Neuronal stem cell (in vitro differentiated cells): Measurements from ENCODE around the gene CPSF4L.

Source experiments
- DNase-seq: peaks from one replicate; pipeline ENCODE4 v3.0.0-alpha.2; 2013; ENCODE audit warnings: low spot score
- H2AFZ ChIP-seq: one replicate; pipeline ENCODE4 v1.6.1; 2013; ENCODE audit warnings: mild to moderate bottlenecking, low read length, inconsistent platforms
- H2AK5ac ChIP-seq: 2 replicates; pipeline ENCODE4 v1.6.1; 2013; ENCODE audit warnings: low read depth, mild to moderate bottlenecking, inconsistent platforms, low read length, moderate library complexity, mixed read lengths
- H2BK120ac ChIP-seq: 2 replicates; pipeline ENCODE4 v1.6.1; 2013; ENCODE audit warnings: low read depth, mild to moderate bottlenecking, inconsistent platforms, low read length, moderate library complexity, mixed read lengths
- H2BK12ac ChIP-seq: one replicate; pipeline ENCODE4 v1.6.1; 2013; ENCODE audit warnings: low read length, inconsistent platforms
- H2BK15ac ChIP-seq: 2 replicates; pipeline ENCODE4 v1.6.1; 2013; ENCODE audit warnings: mild to moderate bottlenecking, low read length, inconsistent platforms, mixed read lengths
- H2BK5ac ChIP-seq: one replicate; pipeline ENCODE4 v1.6.1; 2013; ENCODE audit warnings: inconsistent platforms, mild to moderate bottlenecking, low read length, moderate library complexity
- H3K14ac ChIP-seq: one replicate; pipeline ENCODE4 v1.6.1; 2013; ENCODE audit warnings: low read length, inconsistent platforms
- H3K18ac ChIP-seq: 2 replicates; pipeline ENCODE4 v1.6.1; 2013; ENCODE audit warnings: low read length, inconsistent platforms
- H3K23ac ChIP-seq: 2 replicates; pipeline ENCODE4 v1.6.1; 2013; ENCODE audit warnings: low read depth, mild to moderate bottlenecking, mixed read lengths, low read length, inconsistent platforms; ENCODE audit not compliant: poor library complexity
- H3K27ac ChIP-seq: replicated peaks from 3 replicates; pipeline ENCODE4 v1.5.1; 2013; ENCODE audit warnings: low read length, inconsistent platforms
- H3K27me3 ChIP-seq, 3 experiments: 2 replicates each; pipeline ENCODE4 v1.6.1; 2013; ENCODE audit warnings: low read length in 3 of 3, mild to moderate bottlenecking in 2 of 3, inconsistent platforms in 1 of 3, low read depth in 1 of 3, mixed read lengths in 1 of 3, moderate library complexity in 1 of 3; ENCODE audit not compliant: control insufficient read depth in 3 of 3, insufficient read depth in 3 of 3
- H3K36me3 ChIP-seq, 2 donors: replicated peaks in 1 of 2; 2 replicates each; pipeline ENCODE4 v1.6.1; 2013; ENCODE audit warnings: low read length in 2 of 2; ENCODE audit not compliant: control insufficient read depth in 2 of 2, insufficient read depth in 2 of 2
- H3K4ac ChIP-seq: 2 replicates; pipeline ENCODE4 v1.6.1; 2013; ENCODE audit warnings: inconsistent platforms, mild to moderate bottlenecking, low read length, moderate library complexity
- H3K4me1 ChIP-seq, 2 donors: 1 replicate in 1 of 2; 2 replicates in 1 of 2; pipeline ENCODE4 v1.6.1; 2013; ENCODE audit warnings: low read length in 2 of 2, low read depth in 1 of 2; ENCODE audit not compliant: control insufficient read depth in 2 of 2, insufficient read depth in 1 of 2
- H3K4me2 ChIP-seq: one replicate; pipeline ENCODE4 v1.6.1; 2013; ENCODE audit warnings: mild to moderate bottlenecking, low read length, inconsistent platforms; ENCODE audit not compliant: insufficient read depth, poor library complexity, severe bottlenecking
- H3K4me3 ChIP-seq, 2 donors: 2 replicates each; pipeline ENCODE4 v1.5.1; 2013; ENCODE audit warnings: low read length in 2 of 2, mild to moderate bottlenecking in 2 of 2, inconsistent platforms in 1 of 2, moderate library complexity in 1 of 2
- H3K79me1 ChIP-seq: one replicate; pipeline ENCODE4 v1.6.1; 2013; ENCODE audit warnings: low read depth, mild to moderate bottlenecking, inconsistent platforms, low read length, moderate library complexity
- H3K9ac ChIP-seq: one replicate; pipeline ENCODE4 v1.6.1; 2013; ENCODE audit warnings: mild to moderate bottlenecking, low read depth, low read length, inconsistent platforms; ENCODE audit not compliant: poor library complexity
- H3K9me3 ChIP-seq, 2 donors: replicated peaks in 1 of 2; 2 replicates each; pipeline versions ENCODE3 to v1.6.1; 2013; ENCODE audit warnings: low read length in 2 of 2, mild to moderate bottlenecking in 2 of 2, inconsistent platforms in 1 of 2, low read depth in 1 of 2, mixed read lengths in 1 of 2, moderate library complexity in 1 of 2; ENCODE audit not compliant: control insufficient read depth in 2 of 2, insufficient read depth in 1 of 2
- H4K8ac ChIP-seq: one replicate; pipeline ENCODE4 v1.6.1; 2013; ENCODE audit warnings: low read depth, mild to moderate bottlenecking, inconsistent platforms, low read length, moderate library complexity
- H4K91ac ChIP-seq: one replicate; pipeline ENCODE4 v1.6.1; 2013; ENCODE audit warnings: low read length, low read depth, mild to moderate bottlenecking, inconsistent platforms; ENCODE audit not compliant: poor library complexity
- WGBS, 2 donors: extraction: QIAGEN DNeasy Blood & Tissue Kit; methylation state at CpG; one replicate each; pipeline ENCODE4 v1.1.7; 2013; ENCODE audit warnings: missing lambda C conversion rate in 2 of 2, mixed read lengths in 1 of 2; ENCODE audit not compliant: insufficient read length in 2 of 2, insufficient replicate concordance in 1 of 2; ENCODE audit errors: extremely low coverage in 2 of 2; 5-methylcytosine and 5-hydroxymethylcytosine counted together

The CPSF4L gene

DNA sequence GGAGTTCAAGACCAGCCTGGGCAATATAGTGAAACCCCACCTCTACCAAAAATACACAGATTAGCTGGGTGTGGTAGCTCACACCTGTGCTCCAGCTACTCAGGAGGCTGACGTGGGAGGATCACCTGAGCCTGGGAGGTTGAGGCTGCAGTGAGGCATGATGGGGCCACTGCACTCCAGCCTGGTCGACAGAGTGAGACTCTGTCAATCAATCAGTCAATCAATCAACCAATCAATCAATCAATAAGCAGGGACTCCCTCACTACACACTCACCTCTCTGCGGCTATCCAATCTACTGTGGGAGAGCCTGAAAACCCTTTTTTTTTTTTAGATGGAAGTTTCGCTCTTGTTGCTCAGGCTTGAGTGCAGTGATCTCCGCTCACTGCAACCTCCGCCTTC is 31.6 kb downstream of the CPSF4L start:
- Histone ChIP-seq H3K18ac (no peak overlapping the region), H2BK12ac (no peak overlapping the region), H2BK120ac (no peak overlapping the region), H3K4me2 (no peak overlapping the region), H3K79me1 (peaks cover 7% of the 10 kb centered on the region), H3K4ac (no peak overlapping the region), H4K91ac (no peak overlapping the region), H3K9ac (peak overlapping the region; percentile 44), H3K4me1 (peaks cover 8 to 9% of the 10 kb centered on the region in 2 donors), H2AFZ (no peak overlapping the region), H3K23ac (no peak overlapping the region), H4K8ac (no peak overlapping the region), H3K14ac (no peak overlapping the region), H3K27ac (no peak overlapping the region), H3K9me3 (no peaks in the 10 kb centered on the region), H3K36me3 (peaks cover 2 to 26% of the 10 kb centered on the region in 2 donors), H3K27me3 (no peaks in the 10 kb centered on the region), H2BK15ac (no peak overlapping the region), H3K4me3 (no peak overlapping the region), H2AK5ac (no peak overlapping the region), H2BK5ac (no peak overlapping the region)
- WGBS, 2 donors: no CpG with 5 or more reads among the region's 6 CpGs
- no peak for DNase-seq

- H3K9me3 ChIP-seq: no peaks in the 10 kb centered on the region
- no peak overlapping the region for H3K23ac ChIP-seq
- H3K4me3 ChIP-seq: no peak overlapping the region
- no peak overlapping the region for H2BK15ac ChIP-seq
- H3K18ac ChIP-seq: no peak overlapping the region
- no peak overlapping the region for H3K27ac ChIP-seq
- no peak overlapping the region for H2BK12ac ChIP-seq
- H2AFZ ChIP-seq: no peak overlapping the region
- no peak overlapping the region for H2AK5ac ChIP-seq
- peaks cover 9 to 10% of the 10 kb centered on the region in 2 donors for H3K4me1 ChIP-seq
- no peak overlapping the region for H3K4ac ChIP-seq
- H4K91ac ChIP-seq: no peak overlapping the region
- H3K27me3 ChIP-seq: no peaks in the 10 kb centered on the region
- H3K4me2 ChIP-seq: no peak overlapping the region
- WGBS, 2 donors: no CpG with 5 or more reads among the region's 2 CpGs
- peaks cover 0 to 14% of the 10 kb centered on the region in 2 donors for H3K36me3 ChIP-seq
- H3K79me1 ChIP-seq: peaks cover 9% of the 10 kb centered on the region
- no peak overlapping the region for H2BK5ac ChIP-seq
- H4K8ac ChIP-seq: no peak overlapping the region
- no peak overlapping the region for H2BK120ac ChIP-seq
- no peak overlapping the region for H3K14ac ChIP-seq
- no peak overlapping the region for H3K9ac ChIP-seq
- no peak for DNase-seq
Measured at GRCh38 chr17:73228748-73229236, 32.9 kb downstream of the CPSF4L start.

- Histone ChIP-seq H3K36me3 (peaks cover 0 to 16% of the 10 kb centered on the region in 2 donors), H2BK12ac (no peak overlapping the region), H2BK5ac (no peak overlapping the region), H3K4ac (no peak overlapping the region), H2BK120ac (no peak overlapping the region), H3K4me2 (no peak overlapping the region), H3K9me3 (no peaks in the 10 kb centered on the region), H4K8ac (no peak overlapping the region), H3K27ac (no peak overlapping the region), H3K14ac (no peak overlapping the region), H3K79me1 (peaks cover 7% of the 10 kb centered on the region), H3K27me3 (no peaks in the 10 kb centered on the region), H3K18ac (no peak overlapping the region), H2AK5ac (no peak overlapping the region), H3K9ac (no peak overlapping the region), H3K4me3 (no peak overlapping the region), H2AFZ (no peak overlapping the region), H2BK15ac (no peak overlapping the region), H3K4me1 (peaks cover 6% of the 10 kb centered on the region in 2 donors), H4K91ac (no peak overlapping the region), H3K23ac (no peak overlapping the region)
- no CpG with 5 or more reads among the region's 6 CpGs for WGBS, 2 donors
- DNase-seq: no peak
Measured at GRCh38 chr17:73227944-73228343, 33.7 kb downstream of the CPSF4L start.

- no peak overlapping the region for H2BK15ac ChIP-seq
- no peaks in the 10 kb centered on the region for H3K27me3 ChIP-seq
- H3K9ac ChIP-seq: no peak overlapping the region
- H3K9me3 ChIP-seq: no peaks in the 10 kb centered on the region
- H2AK5ac ChIP-seq: no peak overlapping the region
- peaks cover 0 to 16% of the 10 kb centered on the region in 2 donors for H3K36me3 ChIP-seq
- DNase-seq: no peak
- peaks cover 5% of the 10 kb centered on the region for H3K79me1 ChIP-seq
- no peak overlapping the region for H3K4me3 ChIP-seq
- no peak overlapping the region for H4K8ac ChIP-seq
- no peak overlapping the region for H2AFZ ChIP-seq
- no peak overlapping the region for H3K18ac ChIP-seq
- H3K14ac ChIP-seq: no peak overlapping the region
- H2BK120ac ChIP-seq: no peak overlapping the region
- H2BK5ac ChIP-seq: no peak overlapping the region
- H3K27ac ChIP-seq: no peak overlapping the region
- no peak overlapping the region for H2BK12ac ChIP-seq
- H3K23ac ChIP-seq: no peak overlapping the region
- H3K4ac ChIP-seq: no peak overlapping the region
- no peak overlapping the region for H3K4me2 ChIP-seq
- no peak overlapping the region for H4K91ac ChIP-seq
- no CpG with 5 or more reads among the region's 3 CpGs for WGBS, 2 donors
- H3K4me1 ChIP-seq: peaks cover 6% of the 10 kb centered on the region in 2 donors
Measured at GRCh38 chr17:73227379-73227778, 34.3 kb downstream of the CPSF4L start.
